H1 (cell line): ENCODE data around the gene PLA2G2E. TPM values are rescaled to one million over a fixed set of nuclear protein-coding genes. Genes with fewer than 3 reads are reported as not detected.

Experiments used
- CTCF ChIA-PET: fragments of 300-600 bp; sonication (Branson Sonifier 250); formaldehyde crosslinking; loops from one replicate; lab custom pipeline; 2021; ENCODE audit not compliant: partially characterized antibody; lab: Charles Lee
- POLR2A ChIA-PET: fragments of 300-600 bp; sonication (Branson Sonifier 250); formaldehyde crosslinking; loops from one replicate; lab custom pipeline; 2021; ENCODE audit warnings: inconsistent platforms; ENCODE audit not compliant: partially characterized antibody; lab: Charles Lee
- DNase-seq, 2 experiments: peaks; one replicate each; pipeline versions ENCODE4 v3.0.0 to v3.0.0-alpha.2; 2010 to 2022; ENCODE audit warnings: low spot score in 2 of 2, low read depth in 1 of 2, mixed read lengths in 1 of 2
- FAIRE-seq: peaks from 2 replicates; lab custom pipeline; 2011; peaks lifted over from hg19 to GRCh38; lab: Jason Lieb, UNC
- H2AFZ ChIP-seq: 2 replicates; pipeline ENCODE4 v1.8.1; 2012; ENCODE audit warnings: low read length, inconsistent platforms
- H2AK5ac ChIP-seq: 2 replicates; pipeline ENCODE4 v1.6.1; 2013; ENCODE audit warnings: low read depth, low read length
- H2BK120ac ChIP-seq: replicated peaks from 2 replicates; pipeline ENCODE3; 2013; ENCODE audit warnings: low read depth, low read length, inconsistent platforms
- H2BK12ac ChIP-seq: 2 replicates; pipeline ENCODE4 v1.6.1; 2013; ENCODE audit warnings: low read depth, low read length
- H2BK15ac ChIP-seq: 2 replicates; pipeline ENCODE4 v1.6.1; 2013; ENCODE audit warnings: low read length
- H2BK20ac ChIP-seq: 2 replicates; pipeline ENCODE4 v1.6.1; 2013; ENCODE audit warnings: low read length
- H2BK5ac ChIP-seq: 2 replicates; pipeline ENCODE4 v1.6.1; 2013; ENCODE audit warnings: low read depth, low read length
- H3K14ac ChIP-seq: 2 replicates; pipeline ENCODE4 v1.6.1; 2013; ENCODE audit warnings: inconsistent platforms; ENCODE audit not compliant: insufficient read length
- H3K18ac ChIP-seq: 2 replicates; pipeline ENCODE4 v1.6.1; 2013; ENCODE audit warnings: low read length; ENCODE audit errors: extremely low read depth
- H3K23ac ChIP-seq: 2 replicates; pipeline ENCODE4 v1.6.1; 2013; ENCODE audit warnings: inconsistent platforms; ENCODE audit not compliant: insufficient read length
- H3K23me2 ChIP-seq: 2 replicates; pipeline ENCODE4 v1.6.1; 2013; ENCODE audit warnings: low read depth, low read length
- H3K27ac ChIP-seq: 2 replicates; pipeline ENCODE4 v1.6.1; 2011; ENCODE audit warnings: low read depth, low read length, inconsistent platforms
- H3K27me3 ChIP-seq, 4 experiments: replicated peaks in 1 of 4; 1 replicate in 1 of 4; 2 replicates in 3 of 4; pipeline versions ENCODE4 v1.6.1 to v1.8.1; 2011 to 2013; ENCODE audit warnings: low read length in 3 of 4, mild to moderate bottlenecking in 3 of 4, inconsistent platforms in 2 of 4, mixed read lengths in 2 of 4, moderate library complexity in 1 of 4; ENCODE audit not compliant: control insufficient read depth in 3 of 4, insufficient read depth in 3 of 4; ENCODE audit errors: extremely low read depth in 1 of 4
- H3K36me3 ChIP-seq, 4 experiments: 2 replicates each; pipeline versions ENCODE4 v1.6.1 to v1.8.1; 2011 to 2013; ENCODE audit warnings: mild to moderate bottlenecking in 4 of 4, low read length in 3 of 4, moderate library complexity in 2 of 4, control low read depth in 1 of 4, inconsistent platforms in 1 of 4; ENCODE audit not compliant: insufficient read depth in 4 of 4, control insufficient read depth in 2 of 4
- H3K4ac ChIP-seq: replicated peaks from 2 replicates; pipeline ENCODE3; 2013; ENCODE audit warnings: low read length, low read depth, mixed read lengths, inconsistent platforms; ENCODE audit not compliant: insufficient read length
- H3K4me1 ChIP-seq, 4 experiments: replicated peaks in 1 of 4; 1 replicate in 1 of 4; 2 replicates in 3 of 4; pipeline versions ENCODE4 v1.6.1 to v1.8.1; 2011 to 2013; ENCODE audit warnings: low read length in 3 of 4, inconsistent platforms in 2 of 4, mixed read lengths in 1 of 4; ENCODE audit not compliant: insufficient read depth in 4 of 4, control insufficient read depth in 3 of 4
- H3K4me2 ChIP-seq, 2 experiments: 2 replicates each; pipeline versions ENCODE4 v1.6.1 to v1.8.1; 2011 to 2013; ENCODE audit warnings: low read depth in 2 of 2, low read length in 2 of 2, control low read depth in 1 of 2, inconsistent platforms in 1 of 2, mild to moderate bottlenecking in 1 of 2; ENCODE audit not compliant: insufficient read depth in 1 of 2
- H3K4me3 ChIP-seq, 4 experiments: fragments of 200-600, 300-600 bp in 1 of 4; sonication (generic), shearing (Covaris generic), sonication (Bioruptor Twin) in 1 of 4; 2 replicates each; pipeline versions ENCODE4 v1.5.1 to v1.8.1; 2011 to 2016; ENCODE audit warnings: low read length in 4 of 4, low read depth in 3 of 4, control low read depth in 2 of 4, inconsistent platforms in 2 of 4, mild to moderate bottlenecking in 2 of 4, mixed read lengths in 1 of 4, moderate library complexity in 1 of 4; ENCODE audit not compliant: insufficient read depth in 2 of 4; ENCODE audit errors: extremely low read depth in 1 of 4
- H3K56ac ChIP-seq: replicated peaks from 2 replicates; pipeline ENCODE3; 2013; ENCODE audit warnings: low read depth, mild to moderate bottlenecking, mixed read lengths, low read length, inconsistent platforms; ENCODE audit not compliant: insufficient read length
- H3K79me1 ChIP-seq: 2 replicates; pipeline ENCODE4 v1.6.1; 2013; ENCODE audit warnings: low read depth, low read length, control low read depth
- H3K79me2 ChIP-seq, 2 experiments: 2 replicates each; pipeline versions ENCODE4 v1.6.1 to v1.8.1; 2012 to 2013; ENCODE audit warnings: low read length in 2 of 2, mild to moderate bottlenecking in 2 of 2, inconsistent platforms in 1 of 2; ENCODE audit not compliant: insufficient read depth in 2 of 2, control insufficient read depth in 1 of 2
- H3K9ac ChIP-seq, 4 experiments: replicated peaks in 1 of 4; 1 replicate in 1 of 4; 2 replicates in 3 of 4; pipeline versions ENCODE4 v1.6.1 to v1.8.1; 2011 to 2013; ENCODE audit warnings: low read depth in 3 of 4, low read length in 3 of 4, control low read depth in 2 of 4, mild to moderate bottlenecking in 2 of 4, moderate library complexity in 2 of 4, inconsistent platforms in 1 of 4; ENCODE audit errors: extremely low read depth in 1 of 4
- H3K9me3 ChIP-seq, 2 experiments: 2 replicates each; pipeline versions ENCODE4 v1.6.1 to v1.8.1; 2012 to 2013; ENCODE audit warnings: mild to moderate bottlenecking in 2 of 2, moderate library complexity in 2 of 2, control low read depth in 1 of 2, inconsistent platforms in 1 of 2, low read depth in 1 of 2, low read length in 1 of 2, mixed read lengths in 1 of 2; ENCODE audit not compliant: insufficient read depth in 2 of 2
- H4K20me1 ChIP-seq, 2 experiments: replicated peaks in 1 of 2; 2 replicates each; pipeline versions ENCODE3 to v1.8.1; 2011 to 2013; ENCODE audit warnings: inconsistent platforms in 2 of 2, low read length in 2 of 2, mild to moderate bottlenecking in 1 of 2; ENCODE audit not compliant: insufficient read depth in 2 of 2, control insufficient read depth in 1 of 2
- H4K5ac ChIP-seq: 2 replicates; pipeline ENCODE4 v1.6.1; 2013; ENCODE audit warnings: low read length, low read depth, mixed read lengths, inconsistent platforms; ENCODE audit not compliant: insufficient read length
- H4K8ac ChIP-seq: 2 replicates; pipeline ENCODE4 v1.8.0; 2013; ENCODE audit warnings: mild to moderate bottlenecking, moderate library complexity, low read length, inconsistent platforms; ENCODE audit not compliant: insufficient read depth; ENCODE audit errors: extremely low read depth
- H4K91ac ChIP-seq: replicated peaks from 2 replicates; pipeline ENCODE3; 2013; ENCODE audit warnings: low read length, mixed read lengths, inconsistent platforms; ENCODE audit not compliant: insufficient read length
- PHF8 ChIP-seq: fragments of 200-600 bp; sonication (generic); conservative IDR thresholded peaks from 2 replicates; pipeline ENCODE4 v1.7.1; 2012; ENCODE audit warnings: low read depth, mild to moderate bottlenecking, inconsistent platforms, low read length, moderate library complexity
- WGBS, 2 experiments: shearing (Covaris generic) in 1 of 2; methylation state at CpG; one replicate each; pipeline versions ENCODE4 v1.1.6 to v1.1.7; 2013 to 2015; ENCODE audit warnings: low lambda C conversion rate in 2 of 2, mixed read lengths in 2 of 2, inconsistent platforms in 1 of 2, low coverage in 1 of 2, missing lambda C conversion rate in 1 of 2; ENCODE audit not compliant: insufficient replicate concordance in 2 of 2, insufficient coverage in 1 of 2, insufficient read length in 1 of 2; ENCODE audit errors: extremely low coverage in 1 of 2, missing lambda C conversion rate in 1 of 2; 5-methylcytosine and 5-hydroxymethylcytosine counted together
- polyA plus RNA-seq, 7 experiments: library from polyadenylated mRNA; depleted of rRNA in 3 of 7; stranded (reverse) in 5 of 7; unstranded in 2 of 7; fragments of >200 nt in 5 of 7; fragments of 200-250 nt in 2 of 7; gene quantifications; 1 replicate in 5 of 7; 2 replicates in 1 of 7; 4 replicates in 1 of 7; pipeline versions ENCODE4 v1.2.1 to v1.2.3, GENCODE V29; 2011 to 2013; ENCODE audit warnings: missing spikeins in 2 of 7, mixed read lengths in 2 of 7
- total RNA-seq: library from RNA; stranded (reverse); fragmentation: NEBNext Ultra II Directional; extraction: Animal tissue kit (Norgen Biotek cat#: 25700); gene quantifications from 2 replicates; pipeline ENCODE4 v1.2.1, GENCODE V29; 2021

The PLA2G2E gene
- total and polyA plus RNA-seq, 2 of the 8 experiments (the other 6 are each of a cell fraction or from before 2014, with no cell fraction given): not detected

DNA sequence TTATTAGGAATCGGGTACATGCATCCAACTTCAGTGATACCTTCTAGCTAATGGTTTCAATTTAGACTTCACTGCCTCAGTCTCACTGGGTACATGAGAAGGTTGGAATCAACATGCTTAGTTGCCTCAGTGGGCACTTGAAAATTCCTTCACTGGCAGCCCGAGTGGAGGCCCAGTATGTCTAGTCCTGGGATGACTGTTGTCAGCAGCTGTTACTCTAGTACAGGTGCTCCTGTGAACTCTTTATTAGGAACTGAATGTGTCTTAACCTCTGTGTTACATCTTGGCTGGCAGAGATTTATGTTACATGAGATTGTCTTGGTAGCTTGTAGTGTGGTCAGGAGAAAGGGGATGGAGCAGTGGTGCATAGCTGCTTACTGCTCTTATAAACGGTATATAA lies 13.4 kb downstream of the PLA2G2E start:
- Histone ChIP-seq H3K23ac (no peak overlapping the region), H3K36me3 (peaks cover 20 to 73% (median 61%) of the 10 kb centered on the region in 4 experiments), H2BK12ac (no peak overlapping the region), H3K4ac (no peak overlapping the region), H3K18ac (no peak overlapping the region), H2AK5ac (no peak overlapping the region), H4K8ac (no peak overlapping the region), H3K14ac (no peak overlapping the region), H3K27ac (no peak overlapping the region), H3K9me3 (no peaks in the 10 kb centered on the region), H3K27me3 (no peaks in the 10 kb centered on the region), H3K79me2 (no peaks in the 10 kb centered on the region), H4K5ac (no peak overlapping the region), H4K20me1 (no peaks in the 10 kb centered on the region), H3K79me1 (no peaks in the 10 kb centered on the region), H3K23me2 (no peaks in the 10 kb centered on the region), H2BK15ac (no peak overlapping the region), H2BK5ac (no peak overlapping the region), H4K91ac (no peak overlapping the region), H2BK20ac (no peak overlapping the region), H3K56ac (no peak overlapping the region), H3K4me3 (no peak overlapping the region), H3K4me1 (no peaks in the 10 kb centered on the region), H3K4me2 (no peak overlapping the region), H2BK120ac (no peak overlapping the region), H3K9ac (no peak overlapping the region), H2AFZ (no peak overlapping the region)
- ChIA-PET CTCF (interaction anchor here (1.1 to 2.3 kb wide), 5 partner anchors 11 to 248 kb away, joined by 3 to 10 read pairs (median 5); partner anchors contain the start of gene OTUD3), POLR2A (no interaction called here)
- DNase-seq (no peak), FAIRE-seq (no peak)
- TF ChIP-seq PHF8: no peak
- 94% methylated on average over 3 of the region's 3 CpGs; no CpG with 5 or more reads in 1 of the 2 experiments for WGBS, 2 experiments
